Right lung (tissue), 5 donors: ENCODE results near the gene DEFB121. TPM values are rescaled to one million over a fixed set of nuclear protein-coding genes. Genes with fewer than 3 reads are reported as not detected.
"Not testable (repeated sequence)": the region's sequence is repeated elsewhere in the genome, so short reads cannot be mapped to it uniquely, and the experiment has no call there.

Source experiments
- DNase-seq, 2 donors: peaks; one replicate each; pipeline ENCODE4 v3.0.0-alpha.2; 2013
- polyA plus RNA-seq, 5 donors: library from polyadenylated mRNA; unstranded; fragments of 120-200 nt; gene quantifications; one replicate each; pipeline versions ENCODE4 v1.2.1 to v1.2.3, GENCODE V29; 2013; ENCODE audit warnings: inconsistent platforms in 1 of 5, low replicate concordance in 1 of 5; ENCODE audit not compliant: insufficient read length in 5 of 5, insufficient read depth in 1 of 5

Gene DEFB121
- polyA plus RNA-seq, 5 donors, result not detected

DNA sequence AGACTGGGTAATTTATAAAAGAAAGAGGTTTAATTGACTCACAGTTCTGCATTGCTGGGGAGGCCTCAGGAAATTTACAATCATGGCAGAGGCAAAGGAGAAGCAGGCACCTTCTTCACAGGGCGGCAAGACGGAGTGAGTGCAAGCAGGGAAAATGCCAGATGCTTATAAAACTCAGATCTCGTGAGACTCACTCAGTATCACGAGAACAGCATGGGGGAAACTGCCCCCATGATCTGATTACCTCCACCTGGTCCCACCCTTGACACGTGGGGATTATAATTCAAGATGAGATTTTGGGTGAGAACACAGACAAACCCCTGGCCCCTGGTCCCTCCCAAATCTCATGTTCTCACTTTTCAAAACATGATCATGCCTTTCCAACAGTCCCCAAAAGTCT lies 41.7 kb downstream of the DEFB121 start:
- DNase-seq, result not testable (repeated sequence)

DNA sequence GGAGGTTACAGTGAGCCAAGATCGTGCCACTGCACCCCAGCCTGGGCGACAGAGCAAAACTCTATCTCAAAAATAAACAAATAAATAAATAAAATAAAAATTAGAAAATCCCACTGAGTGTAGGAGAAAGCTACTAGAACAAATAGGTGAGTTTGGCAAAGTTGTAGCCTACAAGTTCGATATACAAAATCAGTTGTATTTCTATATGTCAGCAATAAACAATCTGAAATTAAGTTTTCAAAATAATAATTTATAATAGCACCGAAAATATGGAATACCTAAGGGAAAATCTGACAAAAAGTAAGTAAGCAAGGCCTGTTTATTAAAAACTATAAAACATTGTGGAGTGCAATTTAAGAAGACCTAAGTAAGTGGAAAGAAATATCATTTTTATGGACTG lies 42.7 kb downstream of the DEFB121 start:
- DNase-seq, result no peak

DNA sequence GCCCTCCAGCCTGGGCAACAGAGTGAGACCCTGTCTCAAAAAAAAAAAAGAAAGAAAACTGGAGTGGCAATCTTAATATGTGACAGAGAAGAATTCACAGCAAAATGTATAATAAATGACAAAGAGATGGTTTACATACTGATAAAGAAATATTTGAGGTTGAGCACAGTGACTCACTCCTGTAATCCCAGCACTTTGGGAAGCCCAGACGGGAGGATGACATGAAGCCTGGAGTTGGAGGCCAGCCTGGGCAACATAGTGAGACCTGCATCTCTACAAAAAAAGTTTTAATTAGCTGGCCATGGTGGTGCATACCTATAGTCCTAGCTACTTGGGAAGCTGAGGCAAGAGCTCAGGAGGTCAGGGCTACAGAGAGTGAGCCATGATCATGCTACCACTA lies 50.0 kb downstream of the DEFB121 start:
- DNase-seq, result no peak

Other genes with a start within 250 kb of the DEFB121 start
- gene DEFB115, start 148.6 kb downstream of the DEFB121 start, polyA plus RNA-seq, result not detected
- not detected for gene DEFB116, start 97.6 kb downstream of the DEFB121 start, polyA plus RNA-seq
- not detected for gene DEFB118, start 37.6 kb downstream of the DEFB121 start, polyA plus RNA-seq
- not detected for gene DEFB119, start 15.6 kb downstream of the DEFB121 start, polyA plus RNA-seq
- gene DEFB123, start 34.4 kb upstream of the DEFB121 start, polyA plus RNA-seq, result not detected
- gene DEFB124, start 68.9 kb upstream of the DEFB121 start, polyA plus RNA-seq, result 1 to 10 TPM in 2 of 5 donors, under 1 TPM in 3; 0.26 to 2.1 (median 0.67) TPM
- 1 to 10 TPM; 5.2 to 9.1 (median 8.9) TPM for gene REM1, start 69.1 kb upstream of the DEFB121 start, polyA plus RNA-seq
- gene HM13, start 108.2 kb upstream of the DEFB121 start, polyA plus RNA-seq, result 100 to 1,000 TPM in 2 of 5 donors, 10 to 100 TPM in 3; 89.6 to 130 (median 99.0) TPM
- 100 to 1,000 TPM in 3 of 5 donors, 10 to 100 TPM in 2; 63.0 to 180 (median 130) TPM for gene ID1, start 199.1 kb upstream of the DEFB121 start, polyA plus RNA-seq
- 10 to 100 TPM; 19.7 to 30.3 (median 25.5) TPM for gene COX4I2, start 231.7 kb upstream of the DEFB121 start, polyA plus RNA-seq